ENCODE measurements around the gene HPCAL1.

DNA sequence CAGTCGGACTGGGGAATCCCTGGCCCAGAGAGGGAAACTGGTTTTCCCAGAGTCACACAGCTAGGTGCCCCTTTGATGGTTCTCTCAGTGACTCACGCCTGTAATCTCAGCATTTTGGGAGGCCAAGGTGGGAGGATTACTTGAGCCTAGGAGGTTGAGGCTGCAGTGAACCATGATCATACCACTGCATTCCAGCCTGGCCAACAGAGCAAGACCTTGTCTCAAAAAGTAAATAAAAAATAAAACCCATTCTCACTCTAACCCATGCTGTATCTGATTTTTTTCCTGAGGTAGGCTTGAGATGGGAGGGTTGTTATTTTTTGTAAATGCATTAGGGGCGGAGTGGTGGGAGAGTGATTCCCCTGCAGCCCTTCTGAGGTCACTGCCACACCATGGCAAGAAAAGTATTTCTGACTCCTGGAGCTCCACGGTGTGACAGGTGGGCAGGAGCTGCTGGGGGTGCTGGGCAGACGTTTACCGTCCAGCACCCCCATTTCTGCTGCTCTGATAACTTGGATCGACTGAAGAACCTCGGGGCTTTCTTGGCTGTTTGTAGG lies 60.3 kb downstream of the HPCAL1 start:
- TF ChIP-seq, protein P1, sequence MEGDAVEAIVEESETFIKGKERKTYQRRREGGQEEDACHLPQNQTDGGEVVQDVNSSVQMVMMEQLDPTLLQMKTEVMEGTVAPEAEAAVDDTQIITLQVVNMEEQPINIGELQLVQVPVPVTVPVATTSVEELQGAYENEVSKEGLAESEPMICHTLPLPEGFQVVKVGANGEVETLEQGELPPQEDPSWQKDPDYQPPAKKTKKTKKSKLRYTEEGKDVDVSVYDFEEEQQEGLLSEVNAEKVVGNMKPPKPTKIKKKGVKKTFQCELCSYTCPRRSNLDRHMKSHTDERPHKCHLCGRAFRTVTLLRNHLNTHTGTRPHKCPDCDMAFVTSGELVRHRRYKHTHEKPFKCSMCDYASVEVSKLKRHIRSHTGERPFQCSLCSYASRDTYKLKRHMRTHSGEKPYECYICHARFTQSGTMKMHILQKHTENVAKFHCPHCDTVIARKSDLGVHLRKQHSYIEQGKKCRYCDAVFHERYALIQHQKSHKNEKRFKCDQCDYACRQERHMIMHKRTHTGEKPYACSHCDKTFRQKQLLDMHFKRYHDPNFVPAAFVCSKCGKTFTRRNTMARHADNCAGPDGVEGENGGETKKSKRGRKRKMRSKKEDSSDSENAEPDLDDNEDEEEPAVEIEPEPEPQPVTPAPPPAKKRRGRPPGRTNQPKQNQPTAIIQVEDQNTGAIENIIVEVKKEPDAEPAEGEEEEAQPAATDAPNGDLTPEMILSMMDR (IDR thresholded peaks at IDR 0.05), result no peak
- TF ChIP-seq ZFX (IDR thresholded peaks at IDR 0.05; ENCODE audit: borderline replicate concordance), result no peak

Measured in 22Rv1 (cell line).